ENCODE measurements around the gene SAXO1. TPM values are rescaled to one million over a fixed set of nuclear protein-coding genes. Genes with fewer than 3 reads are reported as not detected.
"Not testable (repeated sequence)": the region's sequence is repeated elsewhere in the genome, so short reads cannot be mapped to it uniquely, and the experiment has no call there.

SAXO1 gene, protein sequence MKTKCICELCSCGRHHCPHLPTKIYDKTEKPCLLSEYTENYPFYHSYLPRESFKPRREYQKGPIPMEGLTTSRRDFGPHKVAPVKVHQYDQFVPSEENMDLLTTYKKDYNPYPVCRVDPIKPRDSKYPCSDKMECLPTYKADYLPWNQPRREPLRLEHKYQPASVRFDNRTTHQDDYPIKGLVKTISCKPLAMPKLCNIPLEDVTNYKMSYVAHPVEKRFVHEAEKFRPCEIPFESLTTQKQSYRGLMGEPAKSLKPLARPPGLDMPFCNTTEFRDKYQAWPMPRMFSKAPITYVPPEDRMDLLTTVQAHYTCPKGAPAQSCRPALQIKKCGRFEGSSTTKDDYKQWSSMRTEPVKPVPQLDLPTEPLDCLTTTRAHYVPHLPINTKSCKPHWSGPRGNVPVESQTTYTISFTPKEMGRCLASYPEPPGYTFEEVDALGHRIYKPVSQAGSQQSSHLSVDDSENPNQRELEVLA
- total RNA-seq, result under 0.01 TPM

DNA sequence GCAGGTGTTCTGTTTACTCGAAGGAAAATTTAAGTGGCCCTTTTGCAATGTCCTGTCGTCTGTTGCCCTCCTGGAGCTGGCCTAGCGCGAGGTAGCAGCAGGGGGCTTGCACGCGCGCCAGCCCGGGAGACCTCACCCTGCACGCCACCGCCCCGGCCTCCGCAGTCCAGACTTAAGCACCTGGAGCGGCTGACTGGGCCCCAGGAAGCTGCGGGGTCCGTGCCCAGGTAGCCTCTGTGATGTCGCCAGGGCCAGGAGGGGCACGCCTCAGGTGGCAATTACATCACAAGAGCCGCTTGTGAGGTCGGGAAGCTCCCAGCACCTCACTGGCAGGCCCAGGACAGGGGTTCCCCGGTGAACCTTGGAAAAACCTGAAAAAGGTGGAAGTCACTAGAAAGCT is at the start of gene SAXO1:
Gene SAXO1 (minus strand): TSS at position 195 of the 400 bp plus-strand sequence. CDS start 301 bp downstream, outside the sequence.
- no peak for DNase-seq

DNA sequence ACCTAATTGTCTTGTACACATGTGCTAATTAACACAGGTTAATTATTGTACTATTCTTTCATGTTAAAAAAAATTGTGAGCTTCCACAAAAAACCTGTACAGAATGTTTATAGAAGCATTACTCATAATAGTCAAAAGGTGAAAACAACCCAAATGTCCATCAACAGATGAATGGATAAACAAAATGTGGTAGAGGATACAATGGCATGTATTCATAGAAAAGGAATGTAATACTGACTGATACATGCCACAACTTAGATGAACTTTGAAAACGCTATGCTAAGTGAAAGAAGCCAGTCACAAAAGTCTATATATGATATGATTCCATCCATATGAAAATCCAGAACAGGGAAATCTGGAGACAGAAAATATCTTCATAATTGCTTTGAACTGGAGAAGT is 41.8 kb upstream of the SAXO1 start:
- no peak for DNase-seq

DNA sequence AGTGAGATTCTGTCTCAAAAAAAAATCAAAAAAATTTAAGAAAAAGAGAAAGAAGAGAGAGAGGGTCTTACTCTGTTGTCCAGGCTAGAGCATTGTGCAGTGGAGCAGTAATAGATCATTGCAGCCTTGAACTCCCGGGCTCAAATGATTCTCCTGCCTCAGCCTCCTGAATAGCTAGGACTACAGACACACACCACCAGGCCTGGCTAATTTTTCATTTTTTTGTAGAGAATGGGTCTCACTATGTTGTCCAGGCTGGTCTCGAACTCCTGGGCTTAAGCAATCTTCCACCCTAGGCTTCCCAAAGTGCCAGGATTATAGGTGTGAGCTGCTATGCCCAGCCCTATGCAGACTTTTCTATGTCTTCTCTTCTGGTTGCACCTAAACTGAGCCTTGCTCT is 41.2 kb upstream of the SAXO1 start:
- no peak for DNase-seq

DNA sequence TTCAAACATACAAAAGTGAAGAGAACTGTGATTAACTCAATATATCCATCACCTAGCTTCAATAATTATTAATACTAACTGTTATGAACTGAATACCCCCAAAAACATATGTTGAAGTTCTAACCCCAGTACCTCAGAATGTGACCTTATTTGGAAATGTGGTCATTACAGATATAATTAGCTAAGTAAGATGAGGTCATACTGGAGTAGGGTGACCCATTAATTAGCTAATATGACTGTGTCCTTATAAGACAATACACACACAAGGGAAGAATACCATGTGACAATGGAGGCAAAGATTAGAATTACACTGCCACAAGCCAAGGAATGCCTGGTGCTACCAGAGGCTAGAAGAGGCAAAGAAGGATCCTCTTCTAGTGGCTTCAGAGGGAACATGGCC is 24.0 kb upstream of the SAXO1 start:
- DNase-seq, result no peak

DNA sequence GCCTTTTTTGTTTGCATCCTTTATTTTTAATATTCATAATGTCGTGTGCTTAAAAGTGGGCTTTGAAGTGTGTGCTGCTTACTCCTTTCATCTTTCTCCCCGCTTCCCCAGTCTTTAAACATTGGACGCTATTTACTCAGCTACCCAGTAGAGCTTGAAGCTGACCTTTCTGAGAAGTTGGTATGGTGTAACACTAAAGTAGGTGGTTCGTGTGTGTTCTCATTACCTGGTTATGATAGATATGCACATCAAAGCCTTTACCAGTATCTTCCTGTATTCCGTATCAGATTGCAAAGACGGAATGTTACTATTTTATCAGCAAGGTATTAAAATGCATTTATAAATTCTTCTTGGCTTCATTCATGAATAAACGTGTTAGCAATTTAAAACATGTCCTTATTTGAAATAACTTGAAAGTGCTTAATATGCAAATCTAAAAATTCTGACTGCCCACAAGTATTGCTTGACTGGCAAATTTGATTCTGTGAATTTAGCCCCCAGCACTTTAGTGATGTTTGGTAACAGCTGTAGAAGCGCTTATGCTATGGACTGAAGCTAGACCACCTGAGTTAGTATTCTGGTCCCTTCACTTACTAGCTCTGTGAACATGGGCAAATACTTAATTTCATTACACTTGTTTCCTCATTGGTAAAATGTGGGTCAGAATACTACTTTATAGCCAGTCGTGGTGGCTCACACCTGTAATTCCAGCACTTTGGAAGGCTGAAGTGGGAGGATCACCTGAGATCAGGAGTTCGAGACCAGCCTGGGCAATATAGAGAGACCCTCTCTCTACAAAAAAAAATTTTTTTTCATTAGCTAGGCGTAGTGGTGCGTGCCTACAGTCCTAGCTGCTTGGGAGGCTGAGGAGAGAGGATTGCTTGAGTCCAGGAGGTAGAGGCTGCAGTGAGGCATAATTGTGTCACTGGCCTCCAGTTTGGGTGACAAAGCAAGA is 17.9 kb upstream of the SAXO1 start:
- peak; percentile 4 for DNase-seq

DNA sequence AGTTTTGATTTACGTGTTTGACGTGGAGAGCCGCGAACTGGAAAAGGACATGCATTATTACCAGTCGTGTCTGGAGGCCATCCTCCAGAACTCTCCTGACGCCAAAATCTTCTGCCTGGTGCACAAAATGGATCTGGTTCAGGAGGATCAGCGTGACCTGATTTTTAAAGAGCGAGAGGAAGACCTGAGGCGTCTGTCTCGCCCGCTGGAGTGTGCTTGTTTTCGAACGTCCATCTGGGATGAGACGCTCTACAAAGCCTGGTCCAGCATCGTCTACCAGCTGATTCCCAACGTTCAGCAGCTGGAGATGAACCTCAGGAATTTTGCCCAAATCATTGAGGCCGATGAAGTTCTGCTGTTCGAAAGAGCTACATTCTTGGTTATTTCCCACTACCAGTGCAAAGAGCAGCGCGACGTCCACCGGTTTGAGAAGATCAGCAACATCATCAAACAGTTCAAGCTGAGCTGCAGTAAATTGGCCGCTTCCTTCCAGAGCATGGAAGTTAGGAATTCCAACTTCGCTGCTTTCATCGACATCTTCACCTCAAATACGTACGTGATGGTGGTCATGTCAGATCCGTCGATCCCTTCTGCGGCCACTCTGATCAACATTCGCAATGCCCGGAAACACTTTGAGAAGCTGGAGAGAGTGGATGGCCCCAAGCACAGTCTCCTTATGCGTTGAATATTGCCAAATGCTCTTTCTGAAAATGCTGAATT is 17.1 kb upstream of the SAXO1 start:
- peak; percentile 47 for DNase-seq

DNA sequence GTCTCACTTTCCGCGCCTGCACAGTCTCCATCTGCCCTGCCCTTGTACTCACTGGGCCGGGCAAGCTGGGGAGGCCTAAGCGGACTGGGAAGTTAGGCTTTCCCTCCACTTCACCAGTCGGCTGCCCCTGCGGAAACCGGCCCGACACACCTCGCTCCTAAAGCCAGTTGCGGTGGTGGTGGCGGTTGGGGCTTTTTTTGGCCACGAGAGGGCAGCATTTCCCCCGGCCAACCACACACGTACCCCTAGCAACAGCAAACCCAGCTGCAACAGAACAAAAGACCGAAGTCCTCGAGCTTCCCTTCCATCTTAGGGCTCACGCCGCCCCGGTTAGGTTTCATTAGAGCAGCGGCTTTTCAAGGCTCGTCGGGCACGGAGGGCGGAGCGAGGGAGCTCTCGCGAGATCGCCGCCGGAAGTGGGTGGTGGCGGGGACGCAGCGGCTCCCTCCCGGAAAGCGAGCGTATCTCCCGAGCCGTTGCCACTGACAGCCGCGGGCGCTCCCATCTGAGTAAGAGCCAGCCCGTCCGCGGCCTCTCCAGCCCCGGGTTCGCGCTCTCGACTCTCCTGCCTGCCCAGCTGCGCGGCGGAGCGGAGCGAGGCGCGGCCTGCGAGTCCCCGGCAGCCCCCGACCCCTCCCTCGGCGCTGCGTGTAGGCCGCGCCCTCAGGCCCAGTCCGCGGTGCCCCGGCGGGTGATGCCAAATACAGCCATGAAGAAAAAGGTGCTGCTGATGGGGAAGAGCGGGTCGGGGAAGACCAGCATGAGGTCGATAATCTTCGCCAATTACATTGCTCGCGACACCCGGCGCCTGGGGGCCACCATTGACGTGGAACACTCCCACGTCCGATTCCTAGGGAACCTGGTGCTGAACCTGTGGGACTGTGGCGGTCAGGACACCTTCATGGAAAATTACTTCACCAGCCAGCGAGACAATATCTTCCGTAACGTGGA is 16.2 kb upstream of the SAXO1 start, which contains the start of gene RRAGA:
Gene RRAGA (plus strand): TSS at position 462 of the 951 bp plus-strand sequence. CDS start 233 bp downstream, at position 695.
- DNase-seq, result peak; percentile 98

DNA sequence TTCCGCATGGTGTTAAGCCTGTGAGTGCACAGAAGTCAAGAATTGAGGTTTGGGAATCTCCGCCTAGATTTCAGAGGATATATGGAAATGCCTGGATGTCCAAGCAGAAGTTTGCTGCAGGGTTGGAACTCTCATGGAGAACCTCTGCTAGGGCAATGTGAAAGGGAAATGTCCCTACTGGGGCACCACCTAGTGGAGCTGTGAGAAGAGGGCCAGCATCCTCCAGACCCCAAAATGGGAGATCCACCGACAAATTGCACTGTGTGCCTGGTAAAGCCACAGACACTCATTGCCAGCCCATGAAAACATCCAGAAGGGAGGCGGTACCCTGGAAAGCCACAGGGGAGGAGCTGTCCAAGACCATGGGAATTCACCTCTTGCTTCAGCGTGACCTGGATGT is 3.6 kb upstream of the SAXO1 start:
- no peak for DNase-seq

DNA sequence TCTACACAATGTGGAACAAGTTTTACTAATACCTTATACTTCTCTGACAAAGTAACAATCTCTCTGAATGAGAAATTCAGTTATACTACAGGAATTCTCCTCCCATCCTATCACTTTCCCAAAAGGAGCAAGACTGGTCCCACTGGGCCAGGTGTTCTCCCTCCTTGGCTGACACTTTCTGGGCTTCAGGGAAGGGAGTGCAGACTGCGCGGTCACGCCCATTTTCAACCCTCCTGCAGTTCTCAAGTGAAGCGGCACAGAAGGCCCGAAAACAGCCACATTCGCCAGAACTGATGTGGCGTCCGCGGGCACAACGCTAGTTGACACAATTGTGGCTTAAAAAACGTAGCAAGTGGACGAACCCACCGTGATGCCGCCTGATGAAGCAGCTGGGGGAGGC is 603 bp downstream of the SAXO1 start:
- no peak for DNase-seq

DNA sequence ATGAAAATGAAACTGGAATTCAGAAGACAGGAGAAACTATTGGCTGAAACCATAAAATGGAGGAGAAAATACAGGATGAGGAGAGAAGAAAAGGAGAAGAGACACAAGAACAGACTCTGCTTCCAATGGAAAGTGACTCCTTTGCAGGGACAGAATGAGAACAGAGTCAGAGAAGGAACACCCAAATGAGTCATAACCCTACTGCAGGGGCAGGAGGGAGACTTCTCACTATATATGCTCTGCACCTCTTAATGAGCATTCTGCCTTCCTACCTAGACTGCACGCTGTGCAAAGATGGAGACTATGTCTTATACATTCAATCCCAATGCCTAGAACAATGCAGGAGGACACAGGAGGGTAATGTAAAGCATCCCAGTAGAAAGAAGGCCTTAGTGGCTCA is 2.1 kb downstream of the SAXO1 start:
- no peak for DNase-seq

DNA sequence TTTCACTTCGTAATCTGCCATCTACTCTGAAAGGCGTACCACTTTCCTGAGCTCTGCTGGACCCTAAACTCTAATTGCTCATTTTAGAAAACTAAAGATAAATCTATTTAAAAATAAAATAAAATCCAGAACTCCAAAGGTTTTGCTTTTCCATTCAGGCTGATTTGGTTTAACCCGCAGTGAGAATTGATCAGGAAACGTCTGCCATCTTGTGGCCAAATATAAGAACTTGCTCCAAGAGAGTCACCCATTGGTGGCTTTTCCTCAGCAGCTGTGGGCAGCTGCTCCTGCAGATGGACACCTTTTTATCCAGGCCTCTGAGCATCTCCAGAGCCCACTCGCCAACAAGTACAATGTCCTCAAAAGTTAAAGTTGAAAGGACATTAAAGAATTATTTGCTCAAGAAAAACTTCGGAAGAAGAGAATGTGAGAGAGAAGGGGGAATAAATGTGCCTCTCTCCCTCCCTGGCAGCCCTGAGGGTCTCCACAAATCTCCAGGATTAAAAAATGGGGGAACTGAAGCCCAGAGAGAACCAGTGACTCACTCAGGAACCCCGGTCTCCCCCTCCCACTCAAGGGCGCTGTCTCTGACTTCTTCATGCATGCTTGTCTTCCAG is 4.1 kb downstream of the SAXO1 start:
- peak; percentile 88 for DNase-seq

DNA sequence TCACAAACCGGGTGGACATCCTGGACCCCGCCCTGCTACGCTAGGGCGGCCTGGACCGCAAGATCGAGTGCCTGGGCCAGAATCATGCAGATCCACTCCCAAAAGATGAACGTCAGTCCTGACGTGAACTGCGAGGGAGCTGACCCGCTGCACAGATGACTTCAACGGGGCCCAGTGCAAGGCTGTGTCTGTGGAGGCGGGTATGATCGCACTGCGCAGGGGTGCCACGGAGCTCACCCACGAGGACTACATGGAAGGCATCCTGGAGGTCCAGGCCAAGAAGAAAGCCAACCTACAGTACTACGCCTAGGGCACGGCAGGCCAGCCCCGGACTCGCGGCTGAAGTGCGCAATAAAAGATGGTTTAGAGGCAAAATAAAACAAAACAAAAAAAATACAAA is 5.2 kb downstream of the SAXO1 start:
- no peak for DNase-seq

DNA sequence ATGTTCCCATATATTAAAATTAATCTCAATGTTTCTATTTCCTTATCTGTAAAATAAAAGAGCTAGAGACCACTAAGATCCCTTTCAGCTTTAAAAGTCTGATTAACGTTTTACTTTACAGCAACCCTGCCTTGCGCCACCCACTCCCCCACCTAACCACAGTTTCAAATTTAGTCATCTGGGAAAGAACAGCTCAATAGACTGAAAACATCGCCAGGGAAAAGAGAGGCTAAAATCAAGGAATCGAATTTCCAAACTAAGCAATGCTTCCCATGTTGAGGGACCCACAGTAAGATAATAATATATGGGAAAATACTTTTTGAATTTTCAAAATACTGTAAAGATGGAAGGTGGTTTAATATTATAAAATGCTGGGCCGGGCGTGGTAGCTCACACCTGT is 6.6 kb downstream of the SAXO1 start:
- no peak for DNase-seq

DNA sequence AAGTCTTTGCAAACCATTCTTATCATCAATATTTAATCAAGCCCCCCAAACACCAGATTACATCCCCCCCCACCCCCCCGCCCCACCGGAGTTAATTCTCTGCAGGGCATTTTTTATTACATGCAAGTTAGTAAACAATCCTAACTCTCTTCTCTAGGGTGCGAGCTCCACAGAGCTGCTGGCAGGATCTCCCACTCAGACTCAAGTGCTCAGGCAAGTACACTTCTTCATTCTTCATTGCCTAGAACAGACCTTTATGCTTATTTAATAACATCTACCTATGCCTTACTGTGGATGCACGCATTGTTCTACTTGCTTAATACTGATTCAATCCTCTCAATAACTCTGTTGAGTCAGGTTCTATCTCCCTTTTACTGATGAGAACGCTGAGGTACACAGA is 9.9 kb downstream of the SAXO1 start:
- no peak for DNase-seq

DNA sequence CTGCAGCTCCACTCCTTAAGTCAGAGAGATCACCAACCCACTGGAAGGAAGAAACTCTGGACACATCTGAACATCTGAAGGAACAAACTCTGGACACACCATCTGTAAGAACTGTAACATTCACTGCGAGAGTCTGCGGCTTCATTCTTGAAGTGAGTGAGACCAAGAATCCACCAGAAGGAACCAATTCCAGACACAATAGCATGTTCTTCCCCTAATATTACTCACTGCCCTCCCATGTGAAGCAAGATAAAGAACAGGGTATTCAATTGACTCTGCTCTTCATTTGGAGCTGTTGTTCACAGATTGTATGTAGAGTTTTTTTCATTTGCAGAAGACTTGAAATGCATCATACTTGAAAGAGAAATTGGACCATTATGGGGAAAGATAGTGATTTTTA is 10.8 kb downstream of the SAXO1 start:
- no peak for DNase-seq

DNA sequence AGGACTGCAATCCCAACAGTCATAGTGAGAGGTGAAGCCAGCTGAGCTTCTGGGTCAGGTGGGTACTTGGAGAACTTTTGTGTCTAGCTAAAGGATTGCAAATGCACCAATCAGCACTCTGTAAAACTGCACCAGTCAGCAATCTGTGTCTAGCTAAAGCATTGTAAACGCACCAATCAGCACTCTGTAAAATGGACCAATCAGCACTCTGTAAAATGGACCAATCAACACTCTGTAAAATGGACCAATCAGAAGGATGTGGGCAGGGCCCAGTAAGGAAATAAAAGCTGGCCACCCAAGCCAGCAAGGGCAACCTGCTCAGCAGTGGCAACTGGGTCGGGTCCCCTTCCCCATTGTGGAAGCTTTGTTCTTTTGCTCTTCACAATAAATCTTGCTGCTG is 11.4 kb downstream of the SAXO1 start:
- DNase-seq, result not testable (repeated sequence)

DNA sequence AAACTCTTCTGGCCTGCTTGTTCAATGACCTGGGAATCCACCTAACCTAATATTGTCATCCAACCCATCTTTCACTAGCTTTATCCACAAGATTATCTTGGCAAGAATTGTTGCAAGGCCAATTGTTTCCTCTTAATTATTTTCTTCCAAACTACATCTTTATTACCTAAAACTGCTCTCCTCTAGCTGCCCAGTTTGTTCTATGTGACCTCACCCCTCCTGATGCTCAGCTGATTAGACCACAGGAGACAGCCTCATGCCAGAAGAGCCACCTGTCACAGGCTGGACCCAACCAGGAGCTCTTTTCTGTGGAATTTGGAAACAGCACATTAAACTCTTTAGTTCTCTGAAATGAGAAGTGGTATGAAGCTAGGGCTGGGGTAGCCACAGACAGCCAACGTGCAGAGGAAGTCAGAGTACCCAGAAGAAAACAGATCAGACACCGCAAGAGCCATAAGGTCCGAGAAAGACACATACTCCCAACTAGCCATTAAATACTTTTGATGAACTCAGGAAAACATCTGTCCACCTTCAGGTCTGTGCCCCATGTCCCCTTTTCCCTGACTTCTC is 12.0 kb downstream of the SAXO1 start:
- no peak for DNase-seq

DNA sequence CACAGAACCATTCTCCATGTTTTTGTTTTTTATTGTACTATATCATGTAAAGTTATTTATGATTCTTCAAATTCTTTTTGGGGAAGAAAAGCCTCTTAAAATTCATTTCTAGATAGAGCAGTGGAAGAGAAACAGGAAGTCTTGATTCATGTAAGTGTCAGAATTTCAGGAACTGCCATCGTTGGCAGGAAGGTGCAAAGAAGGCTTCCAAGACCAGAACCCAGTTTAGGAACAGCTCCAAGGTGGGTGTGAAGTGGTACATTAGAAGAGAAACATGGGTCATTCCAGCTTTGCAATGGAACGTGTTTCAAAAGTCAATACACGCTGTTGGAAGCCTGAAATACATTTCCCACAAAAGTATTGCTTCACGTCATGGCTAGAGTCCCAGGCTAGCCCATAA is 14.8 kb downstream of the SAXO1 start:
- no peak for DNase-seq

DNA sequence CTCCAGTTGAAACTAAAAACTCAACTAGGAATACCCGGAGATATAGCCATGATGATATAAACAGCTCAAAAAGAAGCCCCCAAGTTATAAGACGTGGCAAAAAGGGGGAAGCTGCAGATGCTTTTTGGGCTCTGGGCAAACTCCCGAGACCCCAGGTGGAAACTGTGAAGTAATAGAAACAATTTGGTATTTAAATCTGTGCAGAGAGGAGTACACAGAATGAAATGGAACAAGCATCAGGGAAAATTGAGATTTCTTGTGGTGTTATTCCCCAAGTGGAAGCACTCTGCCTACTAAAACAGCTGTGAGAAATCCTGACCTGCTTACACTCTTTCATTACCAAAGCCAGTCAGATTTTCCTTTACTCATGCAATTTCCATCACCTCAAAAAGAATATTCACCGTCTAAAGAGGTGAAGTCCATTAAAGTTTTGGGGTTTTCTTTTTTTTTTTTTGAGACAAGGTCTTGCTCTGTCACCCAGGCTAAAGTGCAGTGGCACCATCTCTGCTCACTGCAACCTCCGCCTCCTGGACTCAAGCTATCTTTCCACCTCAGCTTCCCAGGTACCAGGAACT is 23.5 kb downstream of the SAXO1 start:
- DNase-seq, result no peak

DNA sequence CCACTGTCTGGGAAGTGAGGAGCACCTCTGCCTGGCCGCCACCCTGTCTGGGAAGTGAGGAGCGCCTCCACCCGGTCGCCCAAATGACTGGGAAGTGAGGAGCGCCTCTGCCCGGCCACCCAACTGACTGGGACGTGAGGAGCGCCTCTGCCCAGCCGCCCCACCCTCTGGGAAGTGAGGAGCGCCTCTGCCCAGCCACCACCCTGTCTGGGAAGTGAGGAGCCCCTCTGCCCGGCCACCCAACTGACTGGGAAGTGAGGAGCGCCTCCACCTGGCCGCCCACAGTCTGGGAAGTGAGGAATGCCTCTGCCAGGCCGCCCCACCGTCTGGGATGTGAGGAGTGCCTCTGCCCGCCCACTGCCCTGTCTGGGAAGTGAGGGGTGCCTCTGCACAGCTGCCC is 32.9 kb downstream of the SAXO1 start:
- no peak for DNase-seq
